ENCODE measurements around the gene AKAP7.
"Not testable (repeated sequence)": the region's sequence is repeated elsewhere in the genome, so short reads cannot be mapped to it uniquely, and the experiment has no call there.

Gene AKAP7

DNA sequence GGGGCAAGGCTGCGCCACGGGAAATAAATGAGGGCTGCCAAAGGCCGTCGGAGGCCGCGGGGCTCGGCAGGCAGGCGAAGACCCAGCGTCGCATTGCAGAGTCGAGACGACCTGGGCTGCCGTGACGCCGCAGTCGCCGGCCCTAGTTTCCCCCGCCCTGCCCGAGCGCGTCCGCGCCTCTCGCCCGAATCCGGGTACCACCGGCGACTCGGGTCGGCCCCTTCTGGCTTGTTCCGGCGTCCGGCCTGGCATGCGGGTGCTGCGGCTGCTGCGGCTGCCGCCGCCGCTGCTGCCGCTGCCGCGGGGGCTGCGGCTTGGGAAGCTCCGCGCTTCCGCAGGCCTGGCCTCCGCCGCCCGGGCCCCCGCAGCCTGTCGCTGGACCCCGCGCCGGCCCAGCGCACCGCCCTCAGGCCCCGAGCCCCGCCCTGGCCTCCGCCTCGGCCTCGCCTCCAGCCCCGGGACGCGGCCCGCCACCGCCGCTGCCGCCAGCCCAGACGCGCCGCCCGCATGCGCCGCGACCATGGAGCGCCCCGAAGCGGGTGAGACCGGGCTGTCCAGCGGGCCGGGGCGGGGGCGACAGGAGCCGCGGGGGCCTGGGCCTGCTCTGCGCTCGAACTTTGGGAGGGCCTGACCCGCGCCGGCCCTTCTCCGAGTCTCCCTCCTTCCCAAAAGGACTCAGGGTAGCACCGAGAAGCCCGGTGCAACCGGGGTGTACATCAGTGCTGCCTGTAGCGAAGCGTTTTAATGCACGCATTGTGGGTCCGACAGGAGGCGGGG, at the start of gene AKAP7:
Gene AKAP7 (plus strand): TSS at position 224 of the 777 bp plus-strand sequence. CDS start 297 bp downstream, at position 521.
- DNase-seq (ENCODE audit: low read depth in 1 of 2, low spot score in 1 of 2): peak; percentile 13 to 35

DNA sequence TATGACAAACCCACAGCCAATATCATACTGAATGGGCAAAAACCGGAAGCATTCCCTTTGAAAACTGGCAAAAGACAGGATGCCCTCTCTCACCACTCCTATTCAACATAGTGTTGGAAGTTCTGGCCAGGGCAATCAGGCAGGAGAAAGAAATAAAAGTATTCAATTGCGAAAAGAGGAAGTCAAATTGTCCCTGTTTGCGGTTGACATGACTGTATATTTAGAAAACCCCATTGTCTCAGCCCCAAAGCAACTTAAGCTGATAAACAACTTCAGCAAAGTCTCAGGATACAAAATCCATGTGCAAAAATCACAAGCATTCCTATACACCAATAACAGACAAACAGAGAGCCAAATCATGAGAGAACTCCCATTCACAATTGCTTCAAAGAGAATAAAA, 44.9 kb upstream of the AKAP7 start:
- not testable (repeated sequence) for DNase-seq (ENCODE audit: low read depth in 1 of 2, low spot score in 1 of 2)

DNA sequence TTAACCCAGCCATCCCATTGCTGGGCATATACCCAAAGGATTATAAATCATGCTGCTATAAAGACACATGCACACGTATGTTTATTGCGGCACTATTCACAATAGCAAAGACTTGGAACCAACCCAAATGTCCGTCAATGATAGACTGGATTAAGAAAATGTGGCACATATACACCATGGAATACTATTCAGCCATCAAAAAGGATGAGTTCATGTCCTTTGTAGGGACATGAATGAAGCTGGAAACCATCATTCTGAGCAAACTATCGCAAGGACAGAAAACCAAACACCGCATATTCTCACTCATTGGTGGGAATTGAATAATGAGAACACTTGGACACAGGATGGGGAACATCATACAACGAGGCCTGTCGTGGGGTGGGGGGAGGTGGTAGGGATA, 43.3 kb upstream of the AKAP7 start:
- not testable (repeated sequence) for DNase-seq (ENCODE audit: low read depth in 1 of 2, low spot score in 1 of 2)

GRCh38 chr6:131093334-131093733, 41.9 kb upstream of the AKAP7 start:
- DNase-seq (ENCODE audit: low read depth in 1 of 2, low spot score in 1 of 2): no peak

- DNase-seq (ENCODE audit: low read depth in 1 of 2, low spot score in 1 of 2): no peak
These were observed 38.5 kb upstream of the AKAP7 start for GRCh38 chr6:131096786-131097185.

GRCh38 chr6:131101911-131102680, 33.2 kb upstream of the AKAP7 start:
- DNase-seq (ENCODE audit: low read depth in 1 of 2, low spot score in 1 of 2): no peak

DNA sequence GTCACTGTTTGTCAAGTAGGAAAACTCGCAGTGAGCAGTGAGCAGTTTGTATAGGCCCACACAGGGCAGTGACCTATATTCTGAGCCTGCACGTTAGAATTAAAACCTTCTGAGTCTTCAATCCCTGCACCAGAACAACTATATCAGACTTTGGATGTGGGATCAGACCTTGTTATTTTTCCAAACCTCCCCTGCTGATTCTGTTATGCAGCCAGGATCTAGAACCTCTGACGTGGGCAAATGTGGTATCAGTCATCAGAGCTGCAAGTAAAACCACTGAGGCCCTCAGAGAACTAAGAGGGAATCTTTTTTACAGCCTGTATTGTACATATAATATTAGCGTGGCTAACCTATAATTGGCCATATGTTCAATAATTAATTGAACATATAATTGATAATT, 32.0 kb upstream of the AKAP7 start:
- DNase-seq (ENCODE audit: low read depth in 1 of 2, low spot score in 1 of 2): no peak

GRCh38 chr6:131103901-131104300, 31.4 kb upstream of the AKAP7 start:
- DNase-seq (ENCODE audit: low read depth in 1 of 2, low spot score in 1 of 2): no peak

GRCh38 chr6:131107151-131107550, 28.1 kb upstream of the AKAP7 start:
- DNase-seq (ENCODE audit: low read depth in 1 of 2, low spot score in 1 of 2): no peak

- DNase-seq (ENCODE audit: low read depth in 1 of 2, low spot score in 1 of 2): no peak
These were observed 23.0 kb upstream of the AKAP7 start for GRCh38 chr6:131112249-131112648.

DNA sequence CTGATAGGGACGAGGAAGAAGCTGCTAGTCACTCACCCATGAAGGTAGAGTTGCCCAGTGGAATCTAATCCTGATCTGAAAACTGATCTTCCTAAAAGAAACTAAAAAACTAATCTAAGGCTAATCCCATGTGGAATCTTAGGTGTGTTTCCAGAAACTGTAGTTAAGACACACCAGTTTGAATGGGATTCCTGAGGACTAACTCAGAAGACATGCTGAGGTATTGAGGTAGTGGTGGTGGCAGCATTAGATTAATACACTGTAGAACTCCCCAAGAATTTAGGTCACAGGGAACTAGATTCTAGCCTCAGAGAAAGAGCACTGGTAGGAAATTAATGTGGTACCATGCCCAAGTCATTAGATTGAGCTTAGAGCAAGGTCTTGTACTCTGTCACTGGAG, 19.6 kb upstream of the AKAP7 start:
- no peak for DNase-seq (ENCODE audit: low read depth in 1 of 2, low spot score in 1 of 2)

DNA sequence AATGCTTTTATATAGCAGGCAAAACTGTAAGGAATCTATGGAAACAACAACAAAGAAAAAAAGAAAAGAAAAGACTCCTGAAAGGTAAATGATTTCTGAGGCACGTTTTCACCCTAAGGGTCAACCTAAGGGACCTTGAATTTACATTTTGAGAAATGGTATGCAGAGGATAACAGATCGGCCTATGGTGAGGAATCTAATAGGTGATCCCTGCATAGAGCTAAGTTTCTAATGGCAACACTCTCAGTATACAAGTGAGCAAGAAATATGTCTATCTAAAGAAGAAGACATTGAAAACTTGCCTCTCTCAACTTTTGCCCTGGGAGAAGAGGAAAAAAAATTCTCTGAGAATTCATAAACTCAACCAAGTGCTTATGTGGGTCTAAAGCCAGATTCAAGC, 18.9 kb upstream of the AKAP7 start:
- DNase-seq (ENCODE audit: low read depth in 1 of 2, low spot score in 1 of 2): no peak

GRCh38 chr6:131116755-131117360, 18.4 kb upstream of the AKAP7 start:
- no peak for DNase-seq (ENCODE audit: low read depth in 1 of 2, low spot score in 1 of 2)

DNA sequence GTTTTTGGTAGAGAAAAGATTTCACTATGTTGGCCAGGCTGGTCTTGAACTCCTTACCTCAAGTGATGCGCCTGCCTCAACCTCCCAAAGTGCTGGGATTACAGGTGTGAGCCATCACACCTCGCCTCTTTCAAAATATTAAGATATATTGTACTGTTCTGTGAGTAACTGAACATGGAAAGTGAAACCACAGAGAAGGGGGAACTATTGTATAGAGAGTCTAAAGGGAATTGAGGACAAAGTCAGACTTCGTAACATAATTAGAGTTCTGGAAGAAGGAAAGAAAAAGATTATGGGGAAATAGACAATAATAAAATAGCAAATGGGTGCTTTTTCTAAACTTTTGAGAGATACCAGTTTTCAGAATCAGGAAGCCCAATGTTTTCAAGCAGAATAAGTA, 17.4 kb upstream of the AKAP7 start:
- DNase-seq (ENCODE audit: low read depth in 1 of 2, low spot score in 1 of 2): no peak

DNA sequence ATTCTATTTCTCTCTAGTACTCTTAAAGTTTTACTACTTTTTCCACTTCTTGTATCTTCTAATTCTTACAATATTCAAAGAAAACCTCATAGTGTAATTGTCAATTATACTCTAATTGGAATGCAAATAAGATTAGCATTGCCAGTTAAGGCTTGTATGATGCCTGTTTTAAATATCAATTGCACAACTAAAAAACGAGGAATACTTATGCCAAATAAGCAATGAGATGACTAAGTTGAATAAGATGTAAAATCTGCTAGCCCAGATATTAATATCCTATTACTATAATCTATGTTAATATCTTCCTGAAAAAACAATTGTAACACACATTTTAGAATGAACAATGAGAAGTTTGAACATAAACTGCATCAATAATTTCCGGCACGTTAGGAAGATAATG, 13.3 kb upstream of the AKAP7 start:
- DNase-seq (ENCODE audit: low read depth in 1 of 2, low spot score in 1 of 2): no peak

- no peak for DNase-seq (ENCODE audit: low read depth in 1 of 2, low spot score in 1 of 2)
These were observed 12.8 kb upstream of the AKAP7 start for GRCh38 chr6:131122516-131122915.

DNA sequence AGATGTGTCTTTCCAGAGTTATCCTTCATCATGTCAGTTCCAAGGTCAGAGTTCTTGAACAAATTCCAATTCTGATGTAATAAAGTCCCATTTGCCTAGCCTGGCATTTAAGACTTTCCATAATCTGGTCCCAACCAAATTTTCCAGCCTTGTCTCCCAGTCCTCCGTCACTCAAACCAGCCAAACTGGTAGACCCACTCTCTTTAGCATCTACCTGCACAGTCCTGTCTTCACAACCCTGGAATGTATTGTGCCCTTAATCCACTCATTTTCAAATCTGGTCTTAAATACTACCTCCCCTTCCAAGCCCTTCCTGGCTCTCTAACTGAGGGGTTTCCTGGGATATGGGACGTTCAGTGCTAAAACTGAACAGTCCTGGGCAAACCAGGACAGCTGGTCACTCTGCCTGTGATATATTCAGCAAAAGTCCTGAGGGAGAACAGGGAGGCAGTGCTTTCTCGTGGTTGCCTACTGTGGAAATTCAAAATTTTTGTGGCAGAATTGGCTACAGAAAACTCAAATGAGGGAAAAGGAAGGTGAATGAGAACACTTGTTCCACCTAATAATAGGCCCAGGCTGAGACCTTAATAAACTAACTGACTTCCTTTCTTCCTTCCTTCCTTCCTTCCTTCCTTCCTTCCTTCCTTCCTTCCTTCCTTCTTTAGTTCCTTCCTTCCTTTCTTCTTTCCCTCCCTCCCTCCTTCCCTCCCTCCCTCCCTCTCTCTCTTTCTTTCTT, 10.8 kb upstream of the AKAP7 start:
- no peak for DNase-seq (ENCODE audit: low read depth in 1 of 2, low spot score in 1 of 2)

DNA sequence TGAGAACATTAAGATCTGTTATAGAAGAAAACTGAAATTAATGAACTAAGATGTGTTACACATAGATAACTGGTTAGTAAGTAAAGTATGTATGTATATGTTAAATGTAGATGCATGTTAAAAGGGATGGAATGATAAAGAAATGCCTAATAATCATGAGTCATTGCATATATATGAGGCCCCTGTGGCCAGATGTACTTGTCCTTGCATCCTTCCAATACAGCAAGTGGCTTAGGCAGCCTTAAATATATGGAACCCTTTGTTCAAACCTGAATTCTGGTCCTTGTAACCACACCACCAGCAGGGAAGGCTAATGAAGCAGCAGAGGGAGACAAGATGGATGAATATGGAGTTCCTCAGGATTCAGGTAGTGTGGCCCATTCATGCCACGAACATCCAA, 9.8 kb upstream of the AKAP7 start:
- DNase-seq (ENCODE audit: low read depth in 1 of 2, low spot score in 1 of 2): no peak

DNA sequence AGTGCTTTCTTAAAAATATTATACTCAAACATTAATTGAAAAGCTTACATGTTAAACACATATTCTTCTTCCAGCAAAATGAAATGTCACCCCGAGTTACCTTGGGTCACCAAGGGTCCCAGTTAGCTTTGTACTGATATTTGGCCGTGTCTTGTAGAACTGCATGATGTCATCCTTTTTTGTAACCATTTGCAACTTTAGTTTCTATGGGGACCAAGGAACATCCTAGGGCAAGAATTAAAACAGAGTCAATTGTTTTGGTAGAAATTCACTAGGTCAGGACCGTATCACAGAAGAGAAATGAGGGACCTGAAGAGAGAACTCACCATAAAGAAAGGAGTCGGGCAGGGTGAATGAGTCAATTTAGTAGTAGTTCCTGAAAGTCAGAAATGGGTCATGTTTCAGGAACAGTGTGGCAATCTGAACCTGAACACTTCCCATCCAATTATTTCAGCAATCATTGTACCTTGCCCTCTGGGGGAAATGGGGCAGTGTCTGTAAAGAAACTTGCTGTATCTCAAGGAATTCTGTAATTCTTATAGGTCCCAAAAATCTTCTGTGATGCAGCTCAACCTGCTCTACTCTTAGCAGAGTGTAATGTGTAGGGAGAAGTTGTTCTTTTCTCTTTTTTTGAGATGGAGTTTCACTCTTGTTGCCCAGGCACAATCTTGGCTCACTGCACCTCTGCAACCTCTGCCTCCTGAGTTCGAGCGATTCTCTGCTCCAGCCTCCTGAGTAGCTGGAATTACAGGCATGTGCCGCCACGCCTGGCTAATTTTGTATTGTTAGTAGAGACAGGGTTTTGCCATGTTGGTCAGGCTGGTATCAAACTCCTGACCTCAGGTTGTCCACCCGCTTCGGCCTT, 5.3 kb upstream of the AKAP7 start:
- DNase-seq (ENCODE audit: low read depth in 1 of 2, low spot score in 1 of 2): no peak

GRCh38 chr6:131130554-131130940, 4.7 kb upstream of the AKAP7 start:
- no peak for DNase-seq (ENCODE audit: low read depth in 1 of 2, low spot score in 1 of 2)

DNA sequence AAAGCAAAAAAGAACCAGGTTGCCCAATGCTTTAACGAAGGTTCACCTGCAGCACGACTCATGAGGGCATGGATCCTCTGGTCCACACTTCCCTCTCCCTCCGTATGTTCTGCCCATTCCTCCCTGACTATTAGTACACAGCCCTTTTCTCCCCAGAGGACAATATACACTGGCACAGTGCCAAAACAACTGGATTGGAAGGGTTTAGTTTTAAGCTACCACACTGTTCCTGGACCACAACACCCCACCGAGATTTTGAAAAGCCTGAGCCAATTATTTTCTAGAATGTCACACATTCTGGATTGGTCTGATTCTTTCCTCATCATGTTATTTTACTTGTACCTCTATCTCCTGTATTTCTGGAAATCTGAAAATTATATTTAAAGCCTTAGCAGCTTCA, 2.9 kb upstream of the AKAP7 start:
- no peak for DNase-seq (ENCODE audit: low read depth in 1 of 2, low spot score in 1 of 2)

All from stimulated activated CD4-positive, alpha-beta T cell treated with anti-CD3 and anti-CD28 coated beads, Interleukin-15, amount 100 ng/mL, for 1 hour (primary cell).